ENCODE data around the gene MLLT1.

Gene MLLT1

GRCh38 chr19:6221220-6221877 is 58.4 kb downstream of the MLLT1 start:
- DNase-seq (ENCODE audit: low read depth in 2 of 2), result no peak

GRCh38 chr19:6220385-6221191 is 59.2 kb downstream of the MLLT1 start:
- no peak for DNase-seq (ENCODE audit: low read depth in 2 of 2)

- DNase-seq (ENCODE audit: low read depth in 2 of 2), result no peak
Observed at GRCh38 chr19:6219586-6220290, 60.0 kb downstream of the MLLT1 start.

- no peak for DNase-seq (ENCODE audit: low read depth in 2 of 2)
Observed at GRCh38 chr19:6219147-6219525, 60.6 kb downstream of the MLLT1 start.

GRCh38 chr19:6218491-6219146 is 61.2 kb downstream of the MLLT1 start:
- DNase-seq (ENCODE audit: low read depth in 2 of 2), result peak in 1 of 2 experiments; percentile 28

GRCh38 chr19:6217752-6218334 is 61.9 kb downstream of the MLLT1 start:
- no peak for DNase-seq (ENCODE audit: low read depth in 2 of 2)

- peak; percentile 24 to 33 for DNase-seq (ENCODE audit: low read depth in 2 of 2)
Observed at GRCh38 chr19:6216996-6217751, 62.6 kb downstream of the MLLT1 start.

- no peak for DNase-seq (ENCODE audit: low read depth in 2 of 2)
Observed at GRCh38 chr19:6216236-6216995, 63.4 kb downstream of the MLLT1 start.

GRCh38 chr19:6215701-6216235 is 64.0 kb downstream of the MLLT1 start:
- no peak for DNase-seq (ENCODE audit: low read depth in 2 of 2)

GRCh38 chr19:6214881-6215541 is 64.8 kb downstream of the MLLT1 start:
- DNase-seq (ENCODE audit: low read depth in 2 of 2), result no peak

- no peak for DNase-seq (ENCODE audit: low read depth in 2 of 2)
Observed at GRCh38 chr19:6213696-6214641, 65.8 kb downstream of the MLLT1 start.

GRCh38 chr19:6213266-6213595 is 66.5 kb downstream of the MLLT1 start:
- no peak for DNase-seq (ENCODE audit: low read depth in 2 of 2)

- DNase-seq (ENCODE audit: low read depth in 2 of 2), result no peak
Observed at GRCh38 chr19:6212403-6213265, 67.1 kb downstream of the MLLT1 start.

GRCh38 chr19:6211632-6212402 is 68.0 kb downstream of the MLLT1 start:
- DNase-seq (ENCODE audit: low read depth in 2 of 2), result no peak

GRCh38 chr19:6210721-6211600 is 68.8 kb downstream of the MLLT1 start:
- no peak for DNase-seq (ENCODE audit: low read depth in 2 of 2)

- DNase-seq (ENCODE audit: low read depth in 2 of 2), result no peak
Observed at GRCh38 chr19:6210091-6210490, 69.7 kb downstream of the MLLT1 start.

Measured in fibroblast of skin of left biceps (primary cell).